Measurements from ENCODE around the gene UQCRH. TPM values are rescaled to one million over a fixed set of nuclear protein-coding genes. Genes with fewer than 3 reads are reported as not detected.
"Not testable (repeated sequence)": the region's sequence is repeated elsewhere in the genome, so short reads cannot be mapped to it uniquely, and the experiment has no call there.

UQCRH gene
- total RNA-seq, 6 donors from 2014 or later: 59.7 to 193 (median 126) TPM

DNA sequence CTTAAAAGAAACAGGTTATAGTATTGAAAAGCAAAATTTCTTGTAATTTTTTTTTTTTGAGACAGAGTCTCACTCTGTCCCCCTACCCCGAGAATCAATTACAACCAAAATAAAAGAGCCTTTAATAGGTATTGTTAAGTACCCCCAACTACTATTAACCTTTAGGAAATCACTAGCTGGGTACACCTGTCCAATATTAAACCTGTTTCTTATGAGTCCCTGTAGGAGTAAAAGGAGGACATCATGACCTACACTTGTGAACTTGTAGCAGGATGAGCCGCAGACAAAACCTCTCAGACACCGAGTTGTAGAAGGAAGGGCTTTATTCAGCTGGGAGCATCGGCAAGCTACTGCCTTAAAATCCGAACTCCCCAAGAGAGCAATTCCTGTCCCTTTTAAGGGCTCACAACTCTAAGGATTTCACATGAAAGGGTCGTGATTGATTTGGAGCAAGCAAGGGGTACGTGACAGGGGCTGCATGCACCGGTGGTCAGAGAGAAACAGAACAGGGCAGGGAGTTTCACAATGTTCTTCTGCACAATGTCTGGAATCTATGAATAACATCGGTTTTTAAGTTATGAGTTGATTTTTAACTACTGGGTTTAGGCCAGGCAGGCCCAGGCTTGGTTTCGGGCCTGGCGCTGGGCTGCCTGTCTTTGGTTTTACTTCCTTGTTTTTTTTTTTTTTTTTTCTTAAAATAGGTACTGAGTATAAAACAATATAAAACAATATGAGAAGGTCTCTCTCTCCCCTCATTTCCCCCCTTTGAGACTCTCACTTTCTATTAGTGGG, 22.0 kb downstream of the UQCRH start:
- 85 to 93% methylated on average over 11 of the region's 11 CpGs for WGBS, 2 donors
- not testable (repeated sequence) for H3K27me3 ChIP-seq; H3K9me3 ChIP-seq; H3K36me3 ChIP-seq; H3K4me1 ChIP-seq; H3K27ac ChIP-seq; ATAC-seq (ENCODE audit: low FRiP score in 2 of 2); H3K4me3 ChIP-seq; DNase-seq

DNA sequence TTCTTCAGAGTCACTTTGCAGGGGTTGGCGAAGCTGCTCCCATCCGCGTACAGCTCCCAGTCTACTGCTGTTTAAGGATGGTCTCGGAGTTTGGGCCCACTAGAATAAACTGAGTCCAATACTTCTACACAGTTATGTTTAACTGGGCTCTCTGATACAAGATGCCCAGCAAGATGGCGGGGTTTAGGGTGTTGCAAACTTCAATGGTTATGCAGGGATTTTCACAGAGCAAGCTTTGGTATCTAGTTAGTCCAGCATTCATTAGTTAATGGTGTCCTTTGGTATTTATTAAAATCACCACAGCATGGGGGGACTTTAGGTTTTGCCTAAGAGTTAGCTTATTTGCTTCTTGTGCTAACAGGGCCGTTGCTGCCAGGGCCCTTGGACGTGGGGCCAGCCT, 24.7 kb downstream of the UQCRH start:
- H3K27ac ChIP-seq; H3K4me1 ChIP-seq; DNase-seq; H3K27me3 ChIP-seq; H3K4me3 ChIP-seq; ATAC-seq (ENCODE audit: low FRiP score in 2 of 2); H3K36me3 ChIP-seq; H3K9me3 ChIP-seq: not testable (repeated sequence)
- 97% methylated on average over 6 to 7 of the region's 7 CpGs for WGBS, 2 donors

DNA sequence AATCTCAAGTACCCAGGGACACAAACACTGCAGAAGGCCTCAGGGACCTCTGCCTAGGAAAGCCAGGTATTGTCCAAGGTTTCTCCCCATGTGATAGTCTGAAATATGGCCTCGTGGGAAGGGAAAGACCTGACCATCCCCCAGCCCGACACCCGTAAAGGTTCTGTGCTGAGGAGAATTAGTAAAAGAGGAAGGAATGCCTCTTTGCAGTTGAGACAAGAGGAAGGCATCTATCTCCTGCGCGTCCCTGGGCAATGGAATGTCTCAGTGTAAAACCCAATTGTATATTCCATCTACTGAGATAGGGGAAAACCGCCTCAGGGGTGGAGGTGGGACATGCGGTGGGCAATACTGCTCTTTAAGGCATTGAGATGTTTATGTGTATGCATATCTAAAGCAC, 26.3 kb downstream of the UQCRH start:
- not testable (repeated sequence) for DNase-seq; ATAC-seq (ENCODE audit: low FRiP score in 2 of 2); H3K36me3 ChIP-seq; H3K27ac ChIP-seq; H3K9me3 ChIP-seq; H3K27me3 ChIP-seq; H3K4me3 ChIP-seq; H3K4me1 ChIP-seq
- 58 to 71% methylated on average over 7 of the region's 7 CpGs for WGBS, 2 donors

GRCh38 chr1:46330381-46330780, 26.9 kb downstream of the UQCRH start:
- 83 to 89% methylated on average over 2 of the region's 2 CpGs for WGBS, 2 donors

DNA sequence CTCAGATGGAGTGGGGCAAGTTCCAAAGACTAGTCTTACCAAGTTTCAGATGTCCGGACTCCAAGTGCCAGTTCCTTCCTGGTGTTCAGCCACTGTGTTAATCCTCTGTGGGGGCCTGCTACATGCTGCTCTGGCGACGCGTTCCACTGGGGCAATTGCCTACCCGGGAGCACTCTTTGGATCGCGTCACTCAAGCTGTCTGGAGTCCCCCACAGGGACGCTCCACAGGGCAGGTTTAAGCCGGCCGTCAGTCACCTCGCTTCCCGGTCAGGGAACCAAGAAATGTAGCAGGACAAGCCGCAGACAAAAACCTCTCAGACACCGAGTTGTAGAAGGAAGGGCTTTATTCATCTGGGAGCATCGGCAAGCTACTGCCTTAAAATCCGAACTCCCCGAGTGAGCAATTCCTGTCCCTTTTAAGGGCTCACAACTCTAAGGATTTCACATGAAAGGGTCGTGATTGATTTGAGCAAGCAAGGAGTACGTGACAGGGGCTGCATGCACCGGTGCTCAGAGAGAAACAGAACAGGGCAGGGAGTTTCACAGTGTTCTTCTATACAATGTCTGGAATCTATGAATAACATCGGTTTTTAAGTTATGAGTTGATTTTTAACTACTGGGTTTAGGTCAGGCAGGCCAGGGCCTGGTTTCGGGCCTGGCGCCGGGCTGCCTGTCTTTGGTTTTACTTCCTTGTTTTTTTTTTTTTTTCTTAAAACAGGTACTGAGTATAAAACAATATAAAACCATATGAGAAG, 28.5 kb downstream of the UQCRH start:
- not testable (repeated sequence) for H3K27me3 ChIP-seq; DNase-seq; H3K36me3 ChIP-seq; H3K4me3 ChIP-seq; H3K9me3 ChIP-seq; H3K4me1 ChIP-seq; ATAC-seq (ENCODE audit: low FRiP score in 2 of 2); H3K27ac ChIP-seq
- WGBS, 2 donors: 80 to 83% methylated on average over 24 of the region's 24 CpGs

More at GRCh38 chr1:46330381-46330780, 26.9 kb downstream of the UQCRH start:
- not testable (repeated sequence) for H3K4me1 ChIP-seq; H3K36me3 ChIP-seq; ATAC-seq (ENCODE audit: low FRiP score in 2 of 2); DNase-seq; H3K27ac ChIP-seq; H3K4me3 ChIP-seq; H3K27me3 ChIP-seq; H3K9me3 ChIP-seq

GRCh38 chr1:46333300-46334029, 30.0 kb downstream of the UQCRH start:
- TF ChIP-seq CTCF (IDR thresholded peaks at IDR 0.05): peak in 3 of 6 experiments; percentile 9 to 24 (median 14)
- TF ChIP-seq POLR2A (IDR thresholded peaks at IDR 0.05): no peak
- TF ChIP-seq POLR2AphosphoS5 (IDR thresholded peaks at IDR 0.05): no peak
- DNase-seq (no peak), ATAC-seq (ENCODE audit: low FRiP score in 2 of 2) (peak in 1 of 2 donors; percentile 55)
- Histone ChIP-seq H3K27me3 (no peaks in the 10 kb centered on the region), H3K27ac (no peak overlapping the region), H3K9me3 (no peaks in the 10 kb centered on the region), H3K36me3 (no peaks in the 10 kb centered on the region), H3K4me1 (no peaks in the 10 kb centered on the region), H3K4me3 (no peak overlapping the region)
- 73 to 78% methylated on average over 9 of the region's 9 CpGs for WGBS, 2 donors

DNA sequence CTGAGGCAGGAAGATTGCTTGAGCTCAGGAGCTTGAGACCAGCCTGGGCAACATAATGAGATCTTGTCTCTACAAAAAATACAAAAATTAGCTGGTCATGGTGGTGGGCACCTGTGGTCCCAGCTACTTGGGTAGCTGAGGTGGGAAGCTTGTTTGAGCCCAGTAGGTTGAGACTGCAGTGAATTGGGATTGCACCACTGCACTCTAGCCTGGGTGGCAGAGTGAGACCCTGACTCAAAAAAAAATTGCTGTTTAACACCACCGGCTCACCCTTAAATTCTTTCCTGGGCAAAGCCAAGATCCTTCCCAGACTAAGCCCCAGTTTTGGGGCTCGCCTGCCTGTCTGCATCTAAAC, 30.5 kb downstream of the UQCRH start:
- no peak overlapping the region for H3K27ac ChIP-seq
- H3K36me3 ChIP-seq: no peaks in the 10 kb centered on the region
- no peaks in the 10 kb centered on the region for H3K4me1 ChIP-seq
- H3K27me3 ChIP-seq: no peaks in the 10 kb centered on the region
- no peaks in the 10 kb centered on the region for H3K9me3 ChIP-seq
- no peak overlapping the region for H3K4me3 ChIP-seq
- no peak for DNase-seq
- TF ChIP-seq POLR2A (IDR thresholded peaks at IDR 0.05): no peak
- TF ChIP-seq CTCF (IDR thresholded peaks at IDR 0.05): no peak
- TF ChIP-seq POLR2AphosphoS5 (IDR thresholded peaks at IDR 0.05): no peak
- TF ChIP-seq EP300 (IDR thresholded peaks at IDR 0.05): no peak
- ATAC-seq (ENCODE audit: low FRiP score in 2 of 2): no peak
- WGBS, 2 donors: 88 to 95% methylated on average over 2 of the region's 2 CpGs
